Activated CD4-positive, alpha-beta T cell treated with anti-CD3 and anti-CD28 coated beads for 48 hours (primary cell): ENCODE data around the gene CRLF2.
"Not testable (repeated sequence)": the region's sequence is repeated elsewhere in the genome, so short reads cannot be mapped to it uniquely, and the experiment has no call there.

Source experiments
- DNase-seq: peaks from one replicate; pipeline ENCODE4 v3.0.0-alpha.2; 2020

Gene CRLF2

GRCh38 chrX:1212532-1212931, at the start of gene CRLF2:
CRLF2 (minus strand) TSS chrX:1212649; CDS start chrX:1212634, 15 bp downstream.
- peak; percentile 34 for DNase-seq

GRCh38 chrX:1261771-1262170, 49.3 kb upstream of the CRLF2 start:
- DNase-seq, result not testable (repeated sequence)

- DNase-seq, result no peak
These were observed 48.8 kb upstream of the CRLF2 start for GRCh38 chrX:1261285-1261684.

DNA sequence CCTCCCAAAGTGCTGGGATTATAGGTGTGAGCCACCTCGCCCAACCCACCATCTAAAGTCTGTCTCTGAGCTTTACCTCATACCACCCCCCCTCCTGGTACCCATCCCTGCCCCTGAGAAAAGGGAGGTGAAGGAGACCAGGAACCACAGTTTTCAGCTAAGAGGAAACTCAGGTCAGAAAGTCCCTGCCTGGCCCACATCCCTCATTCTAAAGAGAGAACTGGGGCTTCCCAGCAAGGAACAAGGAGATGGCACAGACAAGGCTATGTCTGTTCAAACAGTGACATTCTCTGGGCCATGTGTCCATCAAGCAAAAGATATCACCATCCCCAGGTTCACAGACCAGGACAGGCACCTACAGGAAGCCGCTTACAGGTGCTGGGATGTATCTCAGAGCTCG, 40.4 kb upstream of the CRLF2 start:
- no peak for DNase-seq

- DNase-seq, result peak; percentile 58
These were observed 36.8 kb upstream of the CRLF2 start for GRCh38 chrX:1249101-1249887.

DNA sequence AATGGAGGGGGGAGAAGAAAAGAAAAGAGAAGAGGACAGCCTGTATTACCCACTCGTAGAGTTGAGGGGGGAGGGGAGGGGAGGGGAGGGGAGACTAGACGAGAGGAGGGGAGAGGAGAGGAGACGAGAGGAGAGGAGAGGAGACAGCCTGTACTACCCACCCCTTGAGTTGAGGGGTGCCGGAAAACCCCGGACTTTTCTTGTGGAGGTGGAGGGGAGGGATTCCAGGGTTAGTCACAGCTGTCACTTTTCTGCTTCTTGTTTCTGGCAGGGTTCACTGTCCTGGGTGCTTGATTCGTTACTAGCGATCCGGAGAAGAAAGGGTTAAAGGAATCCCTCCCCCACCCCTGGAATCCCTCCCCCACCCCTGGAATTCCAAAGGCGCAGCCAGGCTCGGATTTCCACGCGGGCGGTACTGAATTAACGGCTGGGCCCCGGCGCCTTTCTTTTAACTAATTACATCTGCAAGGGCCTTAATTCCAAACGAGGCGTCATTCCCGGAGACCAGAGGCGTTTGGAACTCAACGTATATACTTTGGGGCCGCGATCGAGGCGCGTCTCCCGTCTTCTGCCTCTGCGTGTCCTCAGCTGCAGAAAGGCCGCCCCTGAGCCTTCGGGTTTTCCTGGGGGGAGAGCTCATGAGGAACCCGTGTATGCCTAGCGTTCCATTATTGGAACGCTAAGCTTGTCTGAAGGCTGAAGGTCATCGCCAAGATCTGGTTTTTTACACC, 36.0 kb upstream of the CRLF2 start:
- DNase-seq, result peak; percentile 41

GRCh38 chrX:1246816-1247215, 34.4 kb upstream of the CRLF2 start:
- DNase-seq, result peak; percentile 91

GRCh38 chrX:1244164-1245076, 32.0 kb upstream of the CRLF2 start:
- no peak for DNase-seq

DNA sequence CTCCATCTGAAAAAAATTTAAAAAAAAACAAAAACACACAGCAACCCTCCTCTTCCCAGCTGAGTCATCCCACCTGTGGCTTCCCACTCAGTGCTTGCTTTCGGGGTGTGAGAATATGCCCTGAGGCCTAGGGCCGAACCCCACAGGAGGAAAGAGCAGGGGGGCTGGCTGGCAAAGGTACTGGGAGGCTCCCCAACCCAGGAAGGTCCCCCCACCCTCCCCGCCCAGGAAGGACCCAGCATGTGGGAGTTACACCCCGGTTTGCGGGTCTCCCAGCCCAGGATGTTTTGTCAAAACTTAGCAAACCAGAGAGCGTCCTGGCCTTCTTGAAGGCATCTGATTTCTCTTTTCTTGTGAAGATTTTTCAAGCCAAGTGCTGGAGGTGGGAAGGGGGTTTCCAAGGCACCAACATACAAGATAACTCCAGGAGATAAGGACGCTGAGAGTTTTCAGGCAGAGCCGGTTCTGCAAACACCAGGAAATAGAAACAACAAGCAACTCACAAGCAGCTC, 30.5 kb upstream of the CRLF2 start:
- peak; percentile 58 for DNase-seq

DNA sequence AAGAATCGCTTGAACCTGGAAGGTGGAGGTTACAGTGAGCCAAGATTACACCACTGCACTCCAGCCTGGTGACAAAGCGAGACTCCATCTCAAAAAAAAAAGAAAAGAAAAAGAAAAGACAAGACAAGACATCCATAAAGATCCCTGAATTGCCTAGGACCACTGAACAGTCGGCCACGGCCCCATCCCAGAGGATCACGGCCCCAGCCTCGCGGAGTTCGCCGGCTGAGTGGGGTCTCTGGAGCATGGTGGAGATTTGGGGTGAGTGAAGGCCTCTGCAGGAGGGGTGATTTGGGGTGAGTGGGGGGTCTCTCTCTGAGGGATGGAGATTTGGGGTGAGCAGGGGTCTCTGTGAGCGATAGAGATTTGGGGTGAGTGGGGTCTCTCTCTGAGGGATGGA, 28.1 kb upstream of the CRLF2 start:
- DNase-seq, result not testable (repeated sequence)

- peak; percentile 23 for DNase-seq
These were observed 27.3 kb upstream of the CRLF2 start for GRCh38 chrX:1239681-1240142.

DNA sequence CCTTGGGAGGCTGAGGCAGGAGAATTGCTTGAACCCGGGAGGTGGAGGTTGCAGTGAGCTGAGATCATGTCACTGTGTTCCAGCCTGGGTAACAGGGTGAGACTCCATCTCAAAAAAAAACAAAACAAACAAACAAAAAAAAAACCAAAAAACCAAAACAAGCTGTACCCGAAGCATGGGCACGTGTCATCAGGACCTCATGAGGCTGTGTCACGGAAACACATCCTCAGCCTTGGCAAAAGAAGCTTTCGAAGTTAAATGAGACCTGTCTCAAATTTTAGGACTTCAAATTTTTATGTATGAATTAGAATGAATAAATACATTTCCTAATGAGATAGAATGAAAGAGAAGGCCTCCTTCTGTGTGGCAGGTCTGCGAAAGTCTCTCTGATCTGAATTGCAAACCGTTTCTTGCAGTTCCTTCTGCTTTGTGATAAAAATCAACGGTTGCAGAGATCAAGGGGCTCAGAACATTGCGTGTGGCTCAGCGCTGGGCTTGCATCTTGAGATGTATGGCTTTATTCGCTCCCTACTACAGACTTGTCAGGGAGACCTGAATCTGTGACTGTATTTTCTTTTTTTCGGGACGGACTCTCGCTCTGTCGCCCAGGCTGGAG, 19.5 kb upstream of the CRLF2 start:
- no peak for DNase-seq

DNA sequence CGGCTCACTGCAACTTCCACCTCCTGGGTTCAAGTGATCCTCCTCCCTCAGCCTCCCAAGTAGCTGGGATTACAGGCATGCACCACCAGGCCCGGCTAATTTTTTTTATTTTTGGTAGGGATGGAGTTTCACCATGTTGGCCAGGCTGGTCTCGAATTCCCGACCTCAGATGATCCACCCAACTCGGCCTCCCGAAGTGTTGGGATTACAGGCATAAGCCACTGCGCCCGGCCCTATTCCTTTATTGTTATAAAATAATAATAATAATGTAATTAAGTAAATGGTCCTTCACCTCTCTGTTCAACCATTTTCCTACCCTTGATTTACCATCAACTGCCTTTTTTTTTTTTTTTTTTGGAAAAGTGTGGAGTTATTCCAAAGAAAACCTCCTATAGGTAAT, 15.7 kb upstream of the CRLF2 start:
- DNase-seq, result not testable (repeated sequence)

GRCh38 chrX:1226249-1226648, 13.8 kb upstream of the CRLF2 start:
- no peak for DNase-seq

- peak; percentile 29 for DNase-seq
These were observed 12.5 kb upstream of the CRLF2 start for GRCh38 chrX:1224954-1225353.

DNA sequence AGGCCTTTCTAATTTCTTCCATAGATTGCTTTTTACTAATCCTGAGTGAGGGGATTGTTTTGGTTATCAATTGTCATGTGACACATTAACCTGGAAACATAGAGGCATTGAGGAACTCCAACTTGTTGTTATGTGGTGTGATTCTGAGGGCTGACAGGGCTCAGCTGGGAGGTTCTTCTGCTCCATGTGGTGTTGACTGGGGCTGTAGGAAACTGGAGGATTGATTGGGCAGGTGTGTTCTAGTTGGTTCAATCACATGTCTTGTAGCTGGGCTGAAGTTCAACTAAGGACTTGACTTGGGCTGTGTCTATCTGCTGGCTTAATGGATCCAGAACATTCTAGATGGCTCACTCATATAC, 10.8 kb upstream of the CRLF2 start:
- no peak for DNase-seq

DNA sequence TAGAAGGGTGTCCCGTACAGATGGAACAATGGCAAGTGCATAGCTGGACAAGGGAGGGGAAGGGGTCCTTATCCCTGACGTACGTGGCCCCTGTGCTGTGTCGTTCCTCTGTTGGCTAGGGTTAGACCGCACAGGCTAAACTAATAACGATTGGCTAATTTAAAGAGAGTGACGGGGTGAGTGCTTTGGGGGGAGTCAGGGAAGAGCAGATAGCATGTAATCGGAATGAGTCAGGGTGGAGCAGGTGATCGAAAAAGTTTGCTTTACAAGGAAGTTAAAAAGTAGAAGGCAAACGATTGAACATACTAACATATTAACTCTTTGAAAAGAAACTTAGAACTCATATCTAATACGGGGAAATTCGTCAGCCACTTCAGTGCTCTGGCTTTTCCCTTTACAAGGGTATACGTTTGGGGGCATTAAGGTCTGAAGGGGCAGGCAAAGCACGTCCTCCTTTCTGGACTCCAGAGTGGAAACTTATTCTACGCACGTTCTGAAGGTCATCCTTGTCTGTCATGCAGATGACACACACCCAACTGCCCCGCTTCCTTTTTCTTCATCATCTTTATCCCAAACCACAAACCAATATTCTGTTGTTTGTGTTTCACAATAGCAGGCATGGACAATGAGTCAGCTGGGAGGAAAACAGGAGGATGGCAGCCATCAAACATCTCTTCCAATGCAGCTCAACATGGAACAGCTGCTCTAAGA, 10.2 kb upstream of the CRLF2 start:
- DNase-seq, result no peak

DNA sequence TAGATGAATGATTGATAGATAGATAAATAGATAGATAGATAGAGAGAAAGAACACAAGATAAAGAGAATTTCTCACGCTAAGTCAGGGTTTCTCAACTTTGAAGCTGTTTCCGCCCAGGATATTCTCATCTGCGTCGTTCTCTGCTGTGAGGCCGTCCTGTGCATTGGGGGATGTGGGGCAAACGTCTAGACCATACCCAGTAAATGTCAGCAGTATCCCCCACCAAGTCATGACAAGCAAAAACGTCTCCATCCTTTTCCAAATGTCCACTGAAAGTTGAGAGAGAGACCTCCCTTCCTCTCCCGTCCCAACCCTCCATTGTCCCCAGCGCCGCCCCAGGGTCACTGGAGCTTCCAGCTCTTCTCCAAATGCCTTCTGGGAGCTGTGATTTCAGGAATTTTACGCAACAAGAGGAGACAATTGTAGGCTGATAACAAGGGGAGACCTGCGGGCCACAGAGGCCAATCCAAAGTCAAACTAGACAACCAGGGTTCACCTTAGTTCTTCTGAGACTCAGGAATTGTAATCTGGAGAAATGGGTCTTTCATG, 8.9 kb upstream of the CRLF2 start:
- DNase-seq, result no peak

- no peak for DNase-seq
These were observed 5.8 kb upstream of the CRLF2 start for GRCh38 chrX:1218286-1218685.

DNA sequence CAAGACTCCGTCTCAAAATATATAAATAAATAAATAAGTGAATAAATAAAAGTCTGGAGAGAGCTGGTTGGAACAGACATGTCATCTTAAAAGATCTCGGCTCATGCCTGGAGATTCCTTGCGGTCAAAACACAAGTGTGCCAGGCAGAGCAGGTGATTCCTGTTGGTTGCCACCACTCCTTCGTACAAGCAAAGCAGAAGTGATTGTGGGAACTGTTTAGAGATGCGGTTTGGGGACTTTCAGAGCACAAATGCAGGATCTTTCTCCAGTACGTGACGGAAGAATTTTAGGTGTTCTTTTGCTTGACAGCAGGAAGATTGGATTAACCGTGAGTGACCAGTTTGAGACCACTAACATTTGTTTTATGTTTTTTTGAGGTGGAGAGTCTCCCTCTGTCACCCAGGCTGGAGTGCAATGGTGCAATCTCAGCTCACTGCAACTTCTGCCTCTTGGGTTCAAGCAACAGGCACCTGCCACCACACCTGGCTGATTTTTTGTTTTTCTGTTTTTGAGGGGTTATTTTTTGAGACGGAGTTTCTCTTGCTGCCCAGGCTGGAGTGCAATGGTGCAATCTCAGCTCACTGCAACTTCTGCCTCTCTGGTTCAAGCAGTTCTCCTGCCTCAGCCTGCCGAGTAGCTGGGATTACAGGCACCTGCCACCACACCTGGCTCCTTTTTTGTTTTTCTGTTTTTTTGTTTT, 2.8 kb upstream of the CRLF2 start:
- DNase-seq, result no peak

DNA sequence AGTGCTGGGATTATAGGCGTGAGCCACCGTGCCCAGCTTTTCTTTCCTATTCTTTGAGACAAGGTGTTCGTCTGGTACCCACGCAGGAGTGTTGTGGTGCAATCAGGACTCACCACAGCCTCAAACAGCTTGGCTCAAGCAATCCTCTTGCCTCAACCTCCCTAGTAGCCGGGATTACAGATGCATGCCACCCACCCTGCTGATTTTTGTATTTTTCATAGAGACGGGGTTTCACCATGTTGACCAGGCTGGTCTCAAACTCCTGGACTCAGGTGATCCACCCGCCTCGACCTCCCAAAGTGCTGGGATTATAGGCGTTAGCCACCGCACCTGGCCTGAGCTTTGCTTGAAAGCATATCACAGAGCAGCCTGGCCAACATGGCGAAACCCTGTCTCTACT, 1.5 kb upstream of the CRLF2 start:
- no peak for DNase-seq
